IMR-90 (cell line): ENCODE measurements around the gene PPM1H.

ENCODE experiments used
- CTCF ChIP-seq: conservative IDR thresholded peaks from 2 replicates; pipeline ENCODE4 v1.5.1; 2012; ENCODE audit warnings: mild to moderate bottlenecking, low read depth, low read length, improper control_type of control experiment
- RAD21 ChIP-seq: IDR thresholded peaks from 2 replicates; pipeline ENCODE4 v1.6.1; 2012; ENCODE audit warnings: low read length, improper control_type of control experiment
- USF2 ChIP-seq: fragments of 150-350 bp; IDR thresholded peaks from 2 replicates; pipeline ENCODE4 v1.6.1; 2017; ENCODE audit warnings: mild to moderate bottlenecking, antibody characterized with exemption, low read length, low read depth

DNA sequence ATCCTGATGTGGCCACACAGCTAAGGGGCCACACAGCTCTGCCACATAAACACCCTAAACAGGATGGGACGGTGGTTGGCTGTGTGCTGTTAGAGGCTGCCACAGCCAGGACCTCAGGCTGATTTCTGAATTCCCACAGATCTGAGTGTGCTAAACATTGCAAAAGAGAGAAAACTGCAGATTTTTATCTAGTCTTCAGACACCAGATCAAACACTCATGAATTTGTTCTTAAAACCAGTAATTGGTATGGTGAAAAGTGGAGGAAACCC is 277.7 kb downstream of the PPM1H start:
- TF ChIP-seq RAD21 (no peak), CTCF (no peak), USF2 (no peak)
